ENCODE data around the gene ROBO1. TPM values are rescaled to one million over a fixed set of nuclear protein-coding genes. Genes with fewer than 3 reads are reported as not detected.
A peak's percentile ranks its signal among the peaks of the same experiment; 100 is the strongest.

ROBO1 gene
- polyA plus RNA-seq, 1 donor (not counting 4 experiments of a cell fraction or from before 2014, with no cell fraction given): 27.1 TPM

- H3K27ac ChIP-seq (ENCODE audit: control insufficient read depth, insufficient read depth, low read length): no peak overlapping the region
- TF ChIP-seq EZH2 (IDR thresholded peaks at IDR 0.05; ENCODE audit: low read length) (no peak), CTCF (optimal IDR thresholded peaks at IDR 0.05 in 1 of 3, IDR thresholded peaks at IDR 0.05 in 1 of 3, conservative IDR thresholded peaks at IDR 0.05 in 1 of 3; ENCODE audit: extremely low read depth in 1 of 3, insufficient read depth in 2 of 3, low read length in 3 of 3) (no peak)
- dilution Hi-C loops (cut with MboI; ENCODE audit: extremely low pct_ligation_motif_present, low sequenced_read_pairs): no loop called here
- H3K79me2 ChIP-seq (ENCODE audit: control insufficient read depth, insufficient read depth, low read length): no peaks in the 10 kb centered on the region
- DNase-seq (ENCODE audit: low read depth, low spot score) (no peak), FAIRE-seq (peak; percentile 17)
- H4K20me1 ChIP-seq (ENCODE audit: control insufficient read depth, extremely low read depth, insufficient read depth, low read length): no peaks in the 10 kb centered on the region
- H3K4me1 ChIP-seq (ENCODE audit: control insufficient read depth, extremely low read depth, insufficient read depth, low read length): no peaks in the 10 kb centered on the region
- no peak overlapping the region for H3K4me2 ChIP-seq (ENCODE audit: control insufficient read depth, extremely low read depth, insufficient read depth, low read depth, low read length)
- H3K36me3 ChIP-seq (ENCODE audit: control insufficient read depth in 2 of 2, extremely low read depth in 1 of 2, insufficient read depth in 2 of 2, low read length in 2 of 2): no peaks in the 10 kb centered on the region
- no peaks in the 10 kb centered on the region for H3K27me3 ChIP-seq (ENCODE audit: control insufficient read depth, extremely low read depth, insufficient read depth, low read length)
- H3K9ac ChIP-seq (ENCODE audit: control insufficient read depth, extremely low read depth, insufficient read depth, low read length): no peak overlapping the region
- H3K9me3 ChIP-seq (ENCODE audit: control insufficient read depth, low read depth, low read length): no peaks in the 10 kb centered on the region
- no peak overlapping the region for H2AFZ ChIP-seq (ENCODE audit: control insufficient read depth, low read length)
- H3K9me1 ChIP-seq (ENCODE audit: control insufficient read depth, extremely low read depth, insufficient read depth, low read length): no peaks in the 10 kb centered on the region
- no peak overlapping the region for H3K4me3 ChIP-seq (ENCODE audit: control insufficient read depth in 2 of 3, extremely low read depth in 1 of 3, insufficient read depth in 2 of 3, low read depth in 1 of 3, low read length in 3 of 3)
Observed at GRCh38 chr3:79453600-79453999, 314.2 kb downstream of the ROBO1 start.

DNA sequence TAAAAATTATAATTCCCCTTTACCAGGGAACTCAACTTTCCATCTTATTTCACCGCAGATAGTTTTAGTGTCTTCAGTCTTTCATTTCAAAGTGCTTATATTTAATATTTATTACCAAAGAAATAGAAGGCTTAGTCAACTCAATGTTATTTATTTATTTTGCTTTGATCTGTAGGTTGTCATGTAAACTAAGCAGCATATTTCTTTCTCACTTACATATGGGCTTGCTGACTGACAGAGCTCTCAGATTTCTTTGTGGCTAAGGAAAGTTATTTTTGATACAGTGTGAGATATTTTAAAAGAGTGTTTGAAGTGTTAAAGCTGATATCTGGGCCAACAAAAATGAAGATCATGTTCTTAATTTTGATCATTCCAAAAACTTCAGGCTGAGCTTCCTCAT, 331.4 kb downstream of the ROBO1 start:
- FAIRE-seq: no peak
- dilution Hi-C loops (cut with MboI; ENCODE audit: extremely low pct_ligation_motif_present, low sequenced_read_pairs): no loop called here
- Histone ChIP-seq H3K4me1 (ENCODE audit: control insufficient read depth, extremely low read depth, insufficient read depth, low read length) (no peaks in the 10 kb centered on the region), H3K79me2 (ENCODE audit: control insufficient read depth, insufficient read depth, low read length) (no peaks in the 10 kb centered on the region), H3K36me3 (ENCODE audit: control insufficient read depth in 2 of 2, extremely low read depth in 1 of 2, insufficient read depth in 2 of 2, low read length in 2 of 2) (no peaks in the 10 kb centered on the region), H3K9me3 (ENCODE audit: control insufficient read depth, low read depth, low read length) (no peaks in the 10 kb centered on the region), H3K27ac (ENCODE audit: control insufficient read depth, insufficient read depth, low read length) (no peak overlapping the region), H3K27me3 (ENCODE audit: control insufficient read depth, extremely low read depth, insufficient read depth, low read length) (no peaks in the 10 kb centered on the region), H3K4me3 (ENCODE audit: control insufficient read depth in 2 of 3, extremely low read depth in 1 of 3, insufficient read depth in 2 of 3, low read depth in 1 of 3, low read length in 3 of 3) (no peak overlapping the region), H2AFZ (ENCODE audit: control insufficient read depth, low read length) (no peak overlapping the region), H4K20me1 (ENCODE audit: control insufficient read depth, extremely low read depth, insufficient read depth, low read length) (no peaks in the 10 kb centered on the region), H3K9ac (ENCODE audit: control insufficient read depth, extremely low read depth, insufficient read depth, low read length) (no peak overlapping the region), H3K4me2 (ENCODE audit: control insufficient read depth, extremely low read depth, insufficient read depth, low read depth, low read length) (no peak overlapping the region), H3K9me1 (ENCODE audit: control insufficient read depth, extremely low read depth, insufficient read depth, low read length) (no peaks in the 10 kb centered on the region)
- no peak for DNase-seq (ENCODE audit: low read depth, low spot score)
- TF ChIP-seq CTCF (optimal IDR thresholded peaks at IDR 0.05 in 1 of 3, IDR thresholded peaks at IDR 0.05 in 1 of 3, conservative IDR thresholded peaks at IDR 0.05 in 1 of 3; ENCODE audit: extremely low read depth in 1 of 3, insufficient read depth in 2 of 3, low read length in 3 of 3): no peak
- no peak for TF ChIP-seq EZH2 (IDR thresholded peaks at IDR 0.05; ENCODE audit: low read length)
